GM21737 (cell line): ENCODE results near the gene EIPR1.
A peak's percentile ranks its signal among the peaks of the same experiment; 100 is the strongest.

Source experiments
- ATAC-seq: cut with Tn5 transposase; IDR thresholded peaks from one replicate; pipeline ENCODE4 v1.9.1; 2021; ENCODE audit warnings: mild to moderate bottlenecking, moderate library complexity; ENCODE audit not compliant: unreplicated experiment

Gene EIPR1

DNA sequence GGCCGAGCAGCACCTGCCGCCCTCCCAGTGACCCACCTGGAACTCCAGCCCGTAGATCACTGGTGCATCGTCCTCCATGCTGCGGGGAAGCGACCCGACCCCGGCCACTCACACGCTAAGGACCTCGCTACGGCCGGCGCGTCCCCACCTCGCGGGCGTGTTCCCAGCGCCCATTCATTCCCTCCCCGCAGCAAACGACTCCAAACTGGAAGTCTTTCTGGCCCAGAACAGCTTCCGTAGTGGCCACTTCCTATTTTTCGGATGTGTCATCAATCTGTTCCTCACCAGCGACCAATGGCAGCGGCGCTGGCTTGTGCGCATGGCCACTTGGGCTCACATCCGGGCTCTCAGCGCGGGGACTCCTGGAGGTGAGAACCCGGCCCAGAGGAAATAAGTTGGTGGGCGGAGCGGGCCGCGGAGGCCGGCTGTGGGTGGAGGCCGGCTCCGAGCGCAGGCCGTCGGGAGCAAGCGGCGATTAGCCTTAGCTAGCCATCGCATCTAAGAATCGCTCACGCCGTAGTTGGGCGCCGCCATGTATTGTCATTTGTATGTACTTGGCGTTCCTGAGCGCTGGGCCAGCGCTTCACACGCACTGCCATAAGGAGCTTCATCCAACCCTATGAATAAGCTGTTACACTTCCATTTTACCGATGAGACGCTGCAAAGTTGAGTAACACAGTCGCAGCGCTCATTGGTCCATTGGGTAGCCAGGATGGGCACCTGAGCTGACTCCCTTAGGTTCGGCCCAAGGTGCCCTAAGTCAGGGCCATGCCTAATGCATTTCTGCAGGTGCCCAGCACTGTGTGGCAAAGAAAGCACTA is at the start of gene EIPR1:
Gene EIPR1 (minus strand): TSS at position 207 of the 821 bp plus-strand sequence. CDS start 129 bp downstream, at position 78.
- peak; percentile 82 for ATAC-seq

GRCh38 chr2:3427272-3427671 is 49.7 kb upstream of the EIPR1 start:
- no peak for ATAC-seq

DNA sequence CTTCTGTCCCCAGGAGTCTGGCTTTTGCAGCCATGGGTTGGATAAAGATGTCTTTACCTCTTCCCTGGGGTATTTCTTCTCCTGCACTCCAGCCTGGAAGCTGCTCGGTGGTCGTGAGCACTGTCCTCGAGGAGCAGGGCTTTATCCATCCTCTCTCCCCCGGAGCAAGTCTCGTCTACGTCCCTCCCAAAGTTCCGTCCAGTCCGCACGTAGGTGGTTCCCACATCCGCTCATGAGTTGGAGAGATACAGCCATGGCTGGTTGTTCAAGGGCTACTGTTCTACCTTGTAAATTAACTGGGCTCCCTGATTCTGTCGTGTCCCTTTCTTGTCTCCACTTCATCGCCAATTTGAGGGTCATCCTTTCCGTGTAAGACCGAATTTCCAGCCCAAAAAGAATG is 49.0 kb upstream of the EIPR1 start:
- ATAC-seq: no peak

GRCh38 chr2:3424171-3424795 is 46.7 kb upstream of the EIPR1 start:
- ATAC-seq: no peak

- ATAC-seq: no peak
Observed at GRCh38 chr2:3423492-3424170, 46.0 kb upstream of the EIPR1 start.

DNA sequence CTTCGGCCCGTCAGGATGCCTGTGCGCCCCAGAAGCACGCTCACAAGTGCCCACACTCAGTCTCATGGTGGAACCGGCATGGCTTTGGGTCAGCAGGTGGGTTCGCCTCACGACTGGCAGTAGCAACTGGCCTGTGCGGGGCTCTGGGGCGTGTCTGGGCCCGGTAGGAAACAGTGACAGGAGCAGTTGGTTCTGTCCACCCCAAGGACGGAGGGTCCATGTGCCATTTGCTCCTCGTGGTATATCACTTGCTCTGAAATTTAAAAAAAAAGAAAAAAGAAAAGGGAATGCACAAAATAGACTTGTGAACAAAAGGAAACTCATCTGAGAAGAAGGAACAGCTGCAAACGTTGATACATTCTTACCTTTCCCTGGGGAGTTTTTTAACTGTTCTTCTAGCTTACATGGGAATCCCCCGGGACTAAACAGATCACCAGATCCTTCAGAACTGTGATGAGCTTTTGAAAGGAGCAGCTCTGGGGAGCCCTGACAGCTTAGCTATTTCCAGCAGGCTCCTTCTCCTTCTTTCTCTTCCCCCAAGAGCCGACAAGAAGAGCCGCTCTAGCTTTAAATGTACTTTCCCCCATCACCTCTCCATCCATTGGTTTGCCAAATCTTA is 44.7 kb upstream of the EIPR1 start:
- peak; percentile 54 for ATAC-seq

- no peak for ATAC-seq
Observed at GRCh38 chr2:3421580-3421979, 44.0 kb upstream of the EIPR1 start.

GRCh38 chr2:3420769-3421397 is 43.3 kb upstream of the EIPR1 start:
- no peak for ATAC-seq

- no peak for ATAC-seq
Observed at GRCh38 chr2:3420076-3420768, 42.6 kb upstream of the EIPR1 start.

DNA sequence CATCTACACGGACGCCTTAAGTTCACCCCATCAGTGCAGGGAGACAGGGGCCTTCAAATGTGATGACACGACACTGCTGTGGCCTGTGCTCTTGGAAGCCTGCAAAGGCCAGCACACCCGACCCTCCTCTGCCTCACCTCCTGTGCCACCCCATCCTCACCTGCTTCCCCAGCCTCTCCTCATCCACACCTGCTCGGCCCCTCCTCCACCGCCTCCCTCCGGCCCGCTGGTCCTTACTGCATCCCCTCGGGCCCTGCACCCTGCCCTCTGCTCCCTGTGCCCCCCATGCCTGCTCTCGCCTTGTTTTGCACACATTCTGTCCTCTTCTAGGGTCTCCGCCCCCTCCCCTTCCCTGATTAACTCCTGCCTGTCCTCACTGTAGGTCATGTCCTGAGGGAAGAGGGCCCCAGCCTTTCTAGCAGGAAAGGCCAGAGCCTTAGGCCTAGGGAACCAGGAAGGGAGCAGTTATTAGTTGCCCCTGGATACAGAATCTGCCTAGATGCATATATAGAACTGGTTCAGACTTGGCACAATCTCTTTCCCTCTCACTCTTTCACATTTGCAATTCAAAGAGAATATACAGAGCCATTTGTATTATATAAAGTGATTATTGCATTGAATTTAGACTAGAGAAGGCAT is 41.3 kb upstream of the EIPR1 start:
- ATAC-seq: no peak

GRCh38 chr2:3414133-3414860 is 36.7 kb upstream of the EIPR1 start:
- no peak for ATAC-seq

DNA sequence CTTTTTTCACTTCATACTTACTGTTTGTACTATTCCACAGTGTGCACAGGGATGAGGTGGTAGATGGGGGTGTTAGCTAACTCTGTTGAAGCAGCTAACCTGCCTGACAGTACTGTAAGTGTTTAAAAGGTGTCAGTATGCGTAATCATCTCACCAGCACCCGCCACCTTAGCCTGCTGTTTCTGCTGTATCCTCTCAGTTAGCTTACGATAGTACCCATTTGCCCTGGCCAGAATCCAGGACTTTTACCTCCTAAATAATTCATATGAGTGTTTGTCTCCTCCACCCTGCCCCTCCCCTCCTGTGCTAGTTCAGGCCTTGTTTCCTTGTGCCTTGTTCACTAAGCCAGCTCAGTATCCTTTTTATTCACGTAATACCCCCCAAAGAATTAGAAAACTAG is 36.1 kb upstream of the EIPR1 start:
- ATAC-seq: no peak

- no peak for ATAC-seq
Observed at GRCh38 chr2:3411103-3411502, 33.5 kb upstream of the EIPR1 start.

GRCh38 chr2:3409627-3410170 is 32.1 kb upstream of the EIPR1 start:
- ATAC-seq: no peak

- no peak for ATAC-seq
Observed at GRCh38 chr2:3408781-3409180, 31.2 kb upstream of the EIPR1 start.

- no peak for ATAC-seq
Observed at GRCh38 chr2:3406501-3406900, 28.9 kb upstream of the EIPR1 start.

DNA sequence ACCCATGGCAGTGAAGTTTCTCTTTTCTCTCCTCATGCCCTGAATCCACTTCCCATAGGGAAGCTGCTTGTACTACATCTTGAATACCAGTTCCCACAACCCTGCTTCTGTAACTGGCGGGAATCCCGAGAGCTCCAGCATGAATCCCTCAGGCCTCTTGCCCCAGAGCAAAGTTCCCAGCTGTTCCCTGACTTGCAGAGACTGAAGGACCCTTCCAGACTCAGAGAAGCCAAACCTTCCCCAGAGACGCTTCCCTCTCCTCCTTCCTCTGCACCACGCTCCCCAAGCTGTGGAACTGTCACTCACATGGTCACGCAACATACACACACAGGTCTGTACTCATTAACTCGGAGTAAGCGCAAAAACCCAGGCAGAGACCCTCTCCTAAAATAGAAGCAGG is 28.3 kb upstream of the EIPR1 start:
- ATAC-seq: no peak

DNA sequence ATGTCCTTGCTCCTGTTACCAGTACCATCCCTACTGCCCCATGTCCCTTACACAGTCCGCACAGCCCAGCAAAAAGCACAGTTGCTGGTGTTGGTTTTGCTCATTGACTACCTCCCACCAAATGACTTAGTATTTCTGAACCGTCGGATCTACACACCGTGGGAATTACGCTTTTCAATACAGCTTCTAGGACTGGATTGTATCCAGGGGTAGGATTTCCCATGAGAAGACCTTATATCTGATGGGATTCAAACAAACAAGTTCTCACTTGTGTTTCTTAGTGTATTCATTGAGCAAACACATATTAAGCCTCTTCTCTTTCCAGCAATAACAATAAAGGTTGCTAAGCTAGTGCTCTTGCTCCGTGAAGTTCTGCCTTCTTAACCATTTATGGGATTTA is 27.7 kb upstream of the EIPR1 start:
- no peak for ATAC-seq

GRCh38 chr2:3404349-3404894 is 26.8 kb upstream of the EIPR1 start:
- no peak for ATAC-seq
